Measurements from ENCODE around the gene MYOZ2.

DNA sequence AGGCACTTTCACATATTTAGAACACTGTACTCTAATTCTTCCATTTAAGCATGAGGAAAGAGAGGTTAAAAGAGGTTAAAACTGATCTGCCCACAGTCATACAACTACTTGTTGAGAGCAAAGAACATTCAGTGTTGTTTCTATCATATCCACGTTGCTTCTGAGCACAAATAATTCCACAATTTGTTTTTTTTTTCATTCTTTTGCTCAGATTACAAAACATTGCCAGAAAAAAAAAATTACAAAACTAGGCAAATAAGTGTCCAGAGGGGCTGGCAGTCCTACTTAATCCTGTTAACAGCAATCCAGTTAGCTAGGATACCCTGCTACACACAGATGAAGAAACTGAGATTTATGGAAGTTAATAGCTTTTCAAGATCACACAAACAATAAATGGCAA, 70.5 kb downstream of the MYOZ2 start:
- TF ChIP-seq, protein P1, sequence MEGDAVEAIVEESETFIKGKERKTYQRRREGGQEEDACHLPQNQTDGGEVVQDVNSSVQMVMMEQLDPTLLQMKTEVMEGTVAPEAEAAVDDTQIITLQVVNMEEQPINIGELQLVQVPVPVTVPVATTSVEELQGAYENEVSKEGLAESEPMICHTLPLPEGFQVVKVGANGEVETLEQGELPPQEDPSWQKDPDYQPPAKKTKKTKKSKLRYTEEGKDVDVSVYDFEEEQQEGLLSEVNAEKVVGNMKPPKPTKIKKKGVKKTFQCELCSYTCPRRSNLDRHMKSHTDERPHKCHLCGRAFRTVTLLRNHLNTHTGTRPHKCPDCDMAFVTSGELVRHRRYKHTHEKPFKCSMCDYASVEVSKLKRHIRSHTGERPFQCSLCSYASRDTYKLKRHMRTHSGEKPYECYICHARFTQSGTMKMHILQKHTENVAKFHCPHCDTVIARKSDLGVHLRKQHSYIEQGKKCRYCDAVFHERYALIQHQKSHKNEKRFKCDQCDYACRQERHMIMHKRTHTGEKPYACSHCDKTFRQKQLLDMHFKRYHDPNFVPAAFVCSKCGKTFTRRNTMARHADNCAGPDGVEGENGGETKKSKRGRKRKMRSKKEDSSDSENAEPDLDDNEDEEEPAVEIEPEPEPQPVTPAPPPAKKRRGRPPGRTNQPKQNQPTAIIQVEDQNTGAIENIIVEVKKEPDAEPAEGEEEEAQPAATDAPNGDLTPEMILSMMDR (IDR thresholded peaks at IDR 0.05; ENCODE audit: borderline replicate concordance, extremely low read depth, low read length, poor library complexity, severe bottlenecking): no peak
- TF ChIP-seq EZH2 (IDR thresholded peaks at IDR 0.05; ENCODE audit: borderline replicate concordance, low read depth, low read length, severe bottlenecking): no peak

All from DND-41 (cell line).